Glutamatergic neuron (in vitro differentiated cells): ENCODE data around the gene COMMD6. TPM values are rescaled to one million over a fixed set of nuclear protein-coding genes. Genes with fewer than 3 reads are reported as not detected.

Source experiments
- DNase-seq: peaks from one replicate; pipeline ENCODE4 v3.0.0; 2022
- H3K27ac Mint-ChIP-seq: one replicate; pipeline ENCODE4 v1.8.0; 2020; ENCODE audit warnings: mild to moderate bottlenecking, mixed read lengths, inconsistent platforms; ENCODE audit not compliant: unreplicated experiment
- H3K27me3 Mint-ChIP-seq: one replicate; pipeline ENCODE4 v1.8.0; 2020; ENCODE audit warnings: mild to moderate bottlenecking, moderate library complexity, mixed read lengths, inconsistent platforms; ENCODE audit not compliant: unreplicated experiment
- H3K36me3 Mint-ChIP-seq: one replicate; pipeline ENCODE4 v1.8.0; 2020; ENCODE audit warnings: mild to moderate bottlenecking, mixed read lengths, inconsistent platforms; ENCODE audit not compliant: unreplicated experiment
- H3K4me1 Mint-ChIP-seq: one replicate; pipeline ENCODE4 v1.8.0; 2020; ENCODE audit warnings: mild to moderate bottlenecking, low read depth, mixed read lengths, inconsistent platforms; ENCODE audit not compliant: unreplicated experiment
- H3K4me3 Mint-ChIP-seq: one replicate; pipeline ENCODE4 v1.8.0; 2020; ENCODE audit warnings: mild to moderate bottlenecking, mixed read lengths, inconsistent platforms; ENCODE audit not compliant: unreplicated experiment
- H3K9me3 Mint-ChIP-seq: one replicate; pipeline ENCODE4 v1.8.0; 2020; ENCODE audit warnings: mild to moderate bottlenecking, moderate library complexity, mixed read lengths, inconsistent platforms; ENCODE audit not compliant: unreplicated experiment
- total RNA-seq: library from RNA; stranded (reverse); fragmentation: NEBNext Ultra II Directional; extraction: Animal tissue kit (Norgen Biotek cat#: 25700); gene quantifications from one replicate; pipeline ENCODE4 v1.2.1, GENCODE V29; 2021; ENCODE audit not compliant: unreplicated experiment
- TF ChIP-seq, protein P1 (sequence below): fragments of 200-600 bp; sonication (generic); IDR thresholded peaks from one replicate; pipeline ENCODE4 v1.5.0; 2021; ENCODE audit not compliant: partially characterized antibody, unreplicated experiment

Gene COMMD6
- total RNA-seq, 1 donor from 2014 or later, result 109 TPM

DNA sequence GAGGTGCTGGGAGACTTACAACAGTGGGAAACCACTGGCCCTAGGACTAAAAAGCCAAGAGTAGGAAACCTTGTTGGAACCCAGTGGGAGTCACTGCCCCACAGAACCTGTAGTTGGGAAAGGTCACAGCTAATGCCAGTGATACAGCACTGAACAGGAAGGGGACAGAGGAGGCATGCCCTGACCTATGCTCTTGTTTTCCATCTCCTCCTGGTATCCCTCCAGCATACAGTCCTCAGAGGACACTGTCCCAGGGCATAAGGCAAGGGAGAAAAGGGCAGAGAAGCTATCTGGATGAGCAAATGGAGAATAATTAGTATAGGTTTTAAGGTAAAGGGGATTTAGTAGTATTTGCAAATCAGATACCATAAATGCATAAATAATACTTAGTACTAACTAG lies 44.5 kb downstream of the COMMD6 start:
- Mint-ChIP-seq H3K4me3 (no peak overlapping the region), H3K27me3 (no peaks in the 10 kb centered on the region), H3K4me1 (no peaks in the 10 kb centered on the region), H3K27ac (no peak overlapping the region), H3K9me3 (no peaks in the 10 kb centered on the region), H3K36me3 (no peaks in the 10 kb centered on the region)
- TF ChIP-seq, protein P1, sequence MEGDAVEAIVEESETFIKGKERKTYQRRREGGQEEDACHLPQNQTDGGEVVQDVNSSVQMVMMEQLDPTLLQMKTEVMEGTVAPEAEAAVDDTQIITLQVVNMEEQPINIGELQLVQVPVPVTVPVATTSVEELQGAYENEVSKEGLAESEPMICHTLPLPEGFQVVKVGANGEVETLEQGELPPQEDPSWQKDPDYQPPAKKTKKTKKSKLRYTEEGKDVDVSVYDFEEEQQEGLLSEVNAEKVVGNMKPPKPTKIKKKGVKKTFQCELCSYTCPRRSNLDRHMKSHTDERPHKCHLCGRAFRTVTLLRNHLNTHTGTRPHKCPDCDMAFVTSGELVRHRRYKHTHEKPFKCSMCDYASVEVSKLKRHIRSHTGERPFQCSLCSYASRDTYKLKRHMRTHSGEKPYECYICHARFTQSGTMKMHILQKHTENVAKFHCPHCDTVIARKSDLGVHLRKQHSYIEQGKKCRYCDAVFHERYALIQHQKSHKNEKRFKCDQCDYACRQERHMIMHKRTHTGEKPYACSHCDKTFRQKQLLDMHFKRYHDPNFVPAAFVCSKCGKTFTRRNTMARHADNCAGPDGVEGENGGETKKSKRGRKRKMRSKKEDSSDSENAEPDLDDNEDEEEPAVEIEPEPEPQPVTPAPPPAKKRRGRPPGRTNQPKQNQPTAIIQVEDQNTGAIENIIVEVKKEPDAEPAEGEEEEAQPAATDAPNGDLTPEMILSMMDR, result no peak
- no peak for DNase-seq

DNA sequence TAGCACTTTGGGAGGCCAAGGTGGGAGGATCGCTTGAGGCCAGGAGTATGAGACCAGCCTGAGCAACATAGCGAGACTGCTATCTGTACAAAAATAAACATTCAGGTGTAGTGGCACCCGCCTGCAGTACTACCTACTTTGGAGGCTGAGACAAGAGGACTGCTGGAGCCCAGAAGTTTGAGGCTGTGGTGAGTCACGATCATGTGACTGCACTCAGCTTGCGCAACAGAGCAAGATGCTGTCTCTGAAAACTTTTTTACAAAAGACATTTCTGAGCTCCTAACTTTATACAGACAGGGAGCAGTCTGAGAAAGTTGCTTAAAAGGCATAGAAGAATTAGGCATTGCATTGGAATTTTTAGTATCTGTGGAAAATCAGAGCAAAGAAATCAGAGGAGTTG lies 45.3 kb downstream of the COMMD6 start:
- no peaks in the 10 kb centered on the region for H3K4me1 Mint-ChIP-seq
- DNase-seq, result no peak
- no peak overlapping the region for H3K27ac Mint-ChIP-seq
- H3K36me3 Mint-ChIP-seq, result no peaks in the 10 kb centered on the region
- H3K4me3 Mint-ChIP-seq, result no peak overlapping the region
- H3K9me3 Mint-ChIP-seq, result no peaks in the 10 kb centered on the region
- TF ChIP-seq, protein P1, result no peak
- no peaks in the 10 kb centered on the region for H3K27me3 Mint-ChIP-seq

DNA sequence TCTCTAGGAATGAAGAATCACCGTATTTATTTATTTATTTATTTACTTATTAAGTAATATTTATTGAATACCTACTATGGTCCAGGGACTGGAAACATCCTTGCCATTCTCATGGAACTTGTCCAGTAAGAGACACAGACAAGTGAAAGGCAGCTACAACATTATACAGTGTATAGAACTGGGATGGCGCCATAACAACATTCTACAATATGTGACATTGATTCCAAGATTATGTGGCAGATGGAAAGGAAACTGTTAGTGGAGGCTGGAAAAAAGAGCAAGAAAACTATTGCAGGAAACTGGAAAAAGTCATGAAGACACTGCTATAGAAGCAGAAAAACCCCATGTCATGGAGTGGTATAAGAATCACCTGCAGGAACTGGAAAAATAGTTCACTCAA lies 46.3 kb downstream of the COMMD6 start:
- no peaks in the 10 kb centered on the region for H3K9me3 Mint-ChIP-seq
- TF ChIP-seq, protein P1, result no peak
- no peaks in the 10 kb centered on the region for H3K36me3 Mint-ChIP-seq
- H3K4me3 Mint-ChIP-seq, result no peak overlapping the region
- H3K27ac Mint-ChIP-seq, result no peak overlapping the region
- no peak for DNase-seq
- H3K27me3 Mint-ChIP-seq, result no peaks in the 10 kb centered on the region
- no peaks in the 10 kb centered on the region for H3K4me1 Mint-ChIP-seq

DNA sequence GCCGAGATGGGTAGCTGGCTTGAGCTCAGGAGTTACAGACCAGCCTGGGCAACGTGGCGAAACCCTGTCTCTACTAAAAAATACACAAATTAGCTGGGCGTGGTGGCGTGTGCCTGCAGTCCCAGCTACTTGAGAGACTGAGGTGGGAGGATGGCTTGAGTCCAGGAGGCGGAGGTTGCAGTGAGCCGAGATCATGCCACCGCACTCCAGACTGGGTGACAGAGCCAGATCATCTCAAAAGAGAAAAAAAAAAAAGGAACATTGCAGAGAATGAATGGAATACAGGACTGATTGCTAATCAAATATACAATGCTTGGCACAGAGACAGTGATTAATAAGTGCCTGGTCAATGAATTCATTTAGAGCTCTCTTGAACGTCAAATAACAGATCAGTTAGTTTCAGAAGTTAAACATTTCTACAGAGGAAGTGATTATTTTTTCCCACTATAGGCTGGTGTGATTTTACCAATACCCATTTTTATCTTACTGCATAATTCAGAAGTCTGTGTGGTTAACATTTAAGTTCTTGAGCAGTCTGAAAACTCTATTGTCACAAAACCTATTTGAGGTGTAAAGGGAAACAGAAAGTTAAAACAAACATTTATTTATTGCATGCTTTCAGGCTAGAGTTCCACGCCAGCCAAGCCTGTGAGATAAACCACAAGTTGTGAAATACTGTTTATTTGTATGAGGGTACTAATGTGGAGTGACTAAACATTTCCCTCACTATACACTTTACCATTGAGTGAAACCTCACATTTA lies 48.0 kb downstream of the COMMD6 start:
- Mint-ChIP-seq H3K9me3 (no peaks in the 10 kb centered on the region), H3K36me3 (no peaks in the 10 kb centered on the region), H3K27ac (no peak overlapping the region), H3K4me1 (no peaks in the 10 kb centered on the region), H3K27me3 (no peaks in the 10 kb centered on the region), H3K4me3 (no peak overlapping the region)
- TF ChIP-seq, protein P1, result no peak
- no peak for DNase-seq

DNA sequence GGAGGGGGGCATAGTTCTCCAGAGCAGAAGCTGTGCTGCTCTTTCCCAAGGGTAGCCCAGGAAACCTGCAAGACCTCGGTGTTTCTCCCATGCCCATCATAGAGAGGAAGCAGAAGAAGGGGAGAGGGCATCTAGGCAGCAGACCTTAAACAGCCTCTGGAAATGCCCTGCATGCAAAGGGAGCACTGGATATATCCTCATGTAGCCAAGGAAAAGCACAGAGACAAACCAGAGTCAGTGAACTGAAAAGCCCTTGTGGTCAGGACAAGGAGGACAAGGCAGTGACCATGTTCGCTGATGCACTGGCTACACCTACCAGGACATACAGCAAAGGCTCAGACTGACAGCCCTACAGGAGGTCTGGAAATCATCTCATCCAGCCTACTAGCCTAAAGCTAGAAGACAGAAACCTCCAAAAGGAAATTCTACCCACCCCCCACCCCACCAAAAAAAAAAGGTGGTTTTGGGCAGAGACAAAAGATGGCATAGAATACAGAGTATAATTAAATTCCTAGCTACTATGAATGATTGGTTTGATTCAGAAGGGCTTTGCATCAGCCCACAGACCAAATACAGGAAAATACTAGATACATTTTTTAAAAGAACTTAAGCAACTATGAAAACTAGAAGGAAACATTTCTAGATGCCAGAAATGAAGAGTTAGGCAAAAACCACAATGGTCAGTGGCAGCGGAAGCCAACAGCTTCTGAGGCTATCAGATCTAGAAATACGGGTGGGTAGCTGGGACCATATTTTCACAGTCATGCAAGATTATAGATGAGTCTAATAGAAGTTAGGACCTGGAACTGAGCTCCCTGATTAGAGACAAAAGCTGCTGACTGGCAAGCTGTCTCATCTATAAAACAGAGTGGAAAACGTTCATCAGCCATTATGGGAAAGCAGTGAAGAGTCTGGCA lies 51.2 kb downstream of the COMMD6 start:
- H3K36me3 Mint-ChIP-seq, result no peaks in the 10 kb centered on the region
- DNase-seq, result no peak
- peaks cover 3% of the 10 kb centered on the region for H3K9me3 Mint-ChIP-seq
- no peaks in the 10 kb centered on the region for H3K4me1 Mint-ChIP-seq
- H3K4me3 Mint-ChIP-seq, result no peak overlapping the region
- no peak overlapping the region for H3K27ac Mint-ChIP-seq
- TF ChIP-seq, protein P1, result no peak
- peaks cover 3% of the 10 kb centered on the region for H3K27me3 Mint-ChIP-seq
